PC-9 (cell line): ENCODE data around the gene ATF6. TPM values are rescaled to one million over a fixed set of nuclear protein-coding genes. Genes with fewer than 3 reads are reported as not detected.

Experiments
- BruUV-seq: library from RNA; stranded (reverse); fragments of 400-500 nt; replicated peaks from 2 replicates; lab custom pipeline; 2021; lab: Mats Ljungman, UMichigan
- CTCF ChIA-PET: fragments of 300-600 bp; sonication (Branson Sonifier 250); formaldehyde crosslinking; loops from one replicate; lab custom pipeline; 2022; ENCODE audit warnings: antibody characterized with exemption; lab: Charles Lee
- POLR2A ChIA-PET: fragments of 300-600 bp; sonication (Branson Sonifier 250); formaldehyde crosslinking; loops from one replicate; lab custom pipeline; 2022; ENCODE audit warnings: antibody characterized with exemption; ENCODE audit not compliant: unreplicated experiment; lab: Charles Lee
- DNase-seq, 2 experiments: peaks; one replicate each; pipeline versions ENCODE4 v3.0.0 to v3.0.0-alpha.2; 2015 to 2022; ENCODE audit warnings: mixed read lengths in 1 of 2
- H2AFZ ChIP-seq: fragments of 200-600 bp; sonication (generic); 2 replicates; pipeline ENCODE4 v1.8.1; 2017; ENCODE audit warnings: antibody characterized with exemption
- H3F3A ChIP-seq: fragments of 200-600 bp; sonication (generic); 2 replicates; pipeline ENCODE4 v1.8.1; 2017; ENCODE audit warnings: antibody characterized with exemption, mild to moderate bottlenecking, low read depth; ENCODE audit not compliant: insufficient read depth
- H3K27ac ChIP-seq: fragments of 200-600 bp; sonication (generic); 2 replicates; pipeline ENCODE4 v1.6.1; 2016; ENCODE audit warnings: mixed run types
- H3K27me3 ChIP-seq: fragments of 200-600 bp; sonication (generic); 2 replicates; pipeline ENCODE4 v1.6.1; 2016; ENCODE audit warnings: low read depth, mixed run types; ENCODE audit not compliant: insufficient read depth
- H3K36me3 ChIP-seq: fragments of 200-600 bp; sonication (generic); 2 replicates; pipeline ENCODE4 v1.6.1; 2016; ENCODE audit warnings: low read depth, mixed run types
- H3K4me1 ChIP-seq: fragments of 200-600 bp; sonication (generic); replicated peaks from 2 replicates; pipeline ENCODE4 v1.6.1; 2016; ENCODE audit warnings: mixed run types; ENCODE audit not compliant: insufficient read depth
- H3K4me2 ChIP-seq: fragments of 200-600 bp; sonication (generic); 2 replicates; pipeline ENCODE4 v1.6.1; 2017; ENCODE audit warnings: mixed run types
- H3K4me3 ChIP-seq: fragments of 200-600 bp; sonication (generic); 2 replicates; pipeline ENCODE4 v1.6.1; 2016; ENCODE audit warnings: mixed run types
- H3K79me2 ChIP-seq: fragments of 200-600 bp; sonication (generic); 2 replicates; pipeline ENCODE4 v1.6.1; 2017; ENCODE audit warnings: low read depth, mixed run types
- H3K9me2 ChIP-seq: fragments of 200-600 bp; sonication (generic); 2 replicates; pipeline ENCODE4 v1.8.1; 2017; ENCODE audit warnings: mild to moderate bottlenecking; ENCODE audit not compliant: insufficient read depth
- H3K9me3 ChIP-seq: fragments of 200-600 bp; sonication (generic); 2 replicates; pipeline ENCODE4 v1.8.1; 2016; ENCODE audit warnings: low read depth; ENCODE audit not compliant: insufficient read depth
- H4K20me1 ChIP-seq: fragments of 200-600 bp; sonication (generic); 2 replicates; pipeline ENCODE4 v1.8.1; 2017; ENCODE audit not compliant: insufficient read depth
- CTCF ChIP-seq: fragments of 200-600 bp; sonication (generic); conservative IDR thresholded peaks from 2 replicates; pipeline ENCODE4 v1.6.1; 2017; ENCODE audit warnings: mixed run types, antibody characterized with exemption, mild to moderate bottlenecking, moderate library complexity
- EZH2 ChIP-seq: fragments of 200-600 bp; sonication (generic); IDR thresholded peaks from 2 replicates; pipeline ENCODE4 v1.8.0; 2017; ENCODE audit warnings: antibody characterized with exemption, low read depth
- intact Hi-C: fragments of 100-400 bp; cut with micrococcal nuclease; formaldehyde crosslinking; loops from one replicate; pipeline ENCODE4 v1.10.0; 2022; ENCODE audit not compliant: unreplicated experiment
- total RNA-seq: library from RNA; stranded (reverse); gene quantifications from 2 replicates; pipeline ENCODE4 v1.2.3, GENCODE V29; 2021

The ATF6 gene
- total RNA-seq, 1 experiment from 2014 or later, result 19.5 TPM

- H3K9me3 ChIP-seq, result no peaks in the 10 kb centered on the region
- CTCF ChIA-PET, result no interaction called here
Measured at GRCh38 chr1:161836018-161836417, 69.9 kb downstream of the ATF6 start.

GRCh38 chr1:161838362-161838761 is 72.2 kb downstream of the ATF6 start:
- no peaks in the 10 kb centered on the region for H3K36me3 ChIP-seq
- H4K20me1 ChIP-seq, result no peaks in the 10 kb centered on the region
- ChIA-PET POLR2A (no interaction called here), CTCF (no interaction called here)
- no peaks in the 10 kb centered on the region for H3K4me1 ChIP-seq
- intact Hi-C loops, result no loop called here
- no peak overlapping the region for H3K4me2 ChIP-seq
- no peak overlapping the region for H3K27ac ChIP-seq
- H3K27me3 ChIP-seq, result no peaks in the 10 kb centered on the region
- H3K79me2 ChIP-seq, result no peaks in the 10 kb centered on the region
- no peak overlapping the region for H2AFZ ChIP-seq
- DNase-seq, result no peak
- H3K9me3 ChIP-seq, result no peaks in the 10 kb centered on the region
- no peaks in the 10 kb centered on the region for H3K9me2 ChIP-seq
- no peaks in the 10 kb centered on the region for H3F3A ChIP-seq
- no peak for TF ChIP-seq CTCF
- no peak for TF ChIP-seq EZH2
- H3K4me3 ChIP-seq, result no peak overlapping the region
- no TSS peak for BruUV-seq

More at GRCh38 chr1:161836018-161836417, 69.9 kb downstream of the ATF6 start:
- no peaks in the 10 kb centered on the region for H4K20me1 ChIP-seq
- POLR2A ChIA-PET, result no interaction called here
- no peaks in the 10 kb centered on the region for H3K79me2 ChIP-seq
- no peak overlapping the region for H3K27ac ChIP-seq
- H3F3A ChIP-seq, result no peaks in the 10 kb centered on the region
- no peaks in the 10 kb centered on the region for H3K27me3 ChIP-seq
- H2AFZ ChIP-seq, result no peak overlapping the region
- H3K9me2 ChIP-seq, result no peaks in the 10 kb centered on the region
- no peaks in the 10 kb centered on the region for H3K36me3 ChIP-seq
- BruUV-seq, result no TSS peak
- H3K4me2 ChIP-seq, result no peak overlapping the region
- no peak for DNase-seq
- no peak overlapping the region for H3K4me3 ChIP-seq
- no peaks in the 10 kb centered on the region for H3K4me1 ChIP-seq
- TF ChIP-seq CTCF (no peak), EZH2 (no peak)
- intact Hi-C loops, result no loop called here

- Histone ChIP-seq H3K9me3 (no peaks in the 10 kb centered on the region), H3K9me2 (no peaks in the 10 kb centered on the region), H4K20me1 (0 out of 2 replicates have a peak, but pooled peaks cover 1% of the 10 kb centered on the region), H3F3A (no peaks in the 10 kb centered on the region), H3K79me2 (no peaks in the 10 kb centered on the region), H3K4me2 (no peak overlapping the region), H3K4me1 (no peaks in the 10 kb centered on the region), H3K4me3 (no peak overlapping the region), H2AFZ (no peak overlapping the region), H3K36me3 (no peaks in the 10 kb centered on the region), H3K27ac (no peak overlapping the region), H3K27me3 (no peaks in the 10 kb centered on the region)
- intact Hi-C loops, result no loop called here
- ChIA-PET POLR2A (no interaction called here), CTCF (no interaction called here)
- TF ChIP-seq CTCF, result no peak
- no peak for TF ChIP-seq EZH2
- BruUV-seq, result no TSS peak
- DNase-seq, result no peak
Measured at GRCh38 chr1:161838885-161839284, 72.8 kb downstream of the ATF6 start.
